ENCODE results near the gene MB. TPM values are rescaled to one million over a fixed set of nuclear protein-coding genes. Genes with fewer than 3 reads are reported as not detected.

The MB gene
- total RNA-seq, 4 donors from 2014 or later, result 7,153 to 19,373 (median 11,028) TPM

- Histone ChIP-seq H3K27me3 (no peaks in the 10 kb centered on the region), H3K27ac (peak overlapping the region; percentile 90 to 99 (median 96)), H3K36me3 (no peaks in the 10 kb centered on the region), H3K9me3 (no peaks in the 10 kb centered on the region), H3K4me3 (no peak overlapping the region), H3K4me1 (peaks cover 57 to 64% of the 10 kb centered on the region in 2 donors)
- TF ChIP-seq POLR2A (IDR thresholded peaks at IDR 0.05) (no peak), CTCF (IDR thresholded peaks at IDR 0.05 in 4 of 5, conservative IDR thresholded peaks at IDR 0.05 in 1 of 5) (no peak)
- peak in 1 of 2 donors; percentile 13 for ATAC-seq
- DNase-seq, result peak in 1 of 2 donors; percentile 79
- intact Hi-C loops (cut with DNase I; ENCODE audit: low total_unique reads), result no loop called here
- in situ Hi-C loops (cut with MboI; ENCODE audit: low sequenced_read_pairs in 4 of 4), result loop anchor here in 2 of 4 donors (25.0 kb wide), 1 partner anchor 261 kb away; no protein-coding TSS in a partner anchor
Measured at GRCh38 chr22:35597692-35598395, 19.3 kb downstream of the MB start.

- Histone ChIP-seq H3K27me3 (no peaks in the 10 kb centered on the region), H3K4me1 (peaks cover 66 to 69% of the 10 kb centered on the region in 2 donors), H3K9me3 (no peaks in the 10 kb centered on the region), H3K4me3 (no peak overlapping the region), H3K36me3 (no peaks in the 10 kb centered on the region), H3K27ac (peak overlapping the region; percentile 90 to 99 (median 96))
- peak; percentile 67 to 77 for ATAC-seq
- intact Hi-C loops (cut with DNase I; ENCODE audit: low total_unique reads) (no loop called here), in situ Hi-C loops (cut with MboI; ENCODE audit: low sequenced_read_pairs in 4 of 4) (loop anchor here in 2 of 4 donors (25.0 kb wide), 1 partner anchor 260 kb away; no protein-coding TSS in a partner anchor)
- peak; percentile 70 to 92 for DNase-seq
- TF ChIP-seq CTCF (IDR thresholded peaks at IDR 0.05 in 4 of 5, conservative IDR thresholded peaks at IDR 0.05 in 1 of 5) (no peak), POLR2A (IDR thresholded peaks at IDR 0.05) (no peak)
Measured at GRCh38 chr22:35596821-35597220, 20.3 kb downstream of the MB start.

GRCh38 chr22:35594686-35595085 is 22.4 kb downstream of the MB start:
- no peak overlapping the region for H3K4me3 ChIP-seq
- H3K36me3 ChIP-seq, result no peaks in the 10 kb centered on the region
- DNase-seq (no peak), ATAC-seq (no peak)
- H3K27me3 ChIP-seq, result no peaks in the 10 kb centered on the region
- H3K27ac ChIP-seq, result peak overlapping the region; percentile 90 to 99 (median 96)
- intact Hi-C loops (cut with DNase I; ENCODE audit: low total_unique reads) (no loop called here), in situ Hi-C loops (cut with MboI; ENCODE audit: low sequenced_read_pairs in 4 of 4) (loop anchor here in 2 of 4 donors (25.0 kb wide), 1 partner anchor 257 kb away; no protein-coding TSS in a partner anchor)
- H3K9me3 ChIP-seq, result no peaks in the 10 kb centered on the region
- H3K4me1 ChIP-seq, result peaks cover 76 to 82% of the 10 kb centered on the region in 2 donors
- TF ChIP-seq CTCF (IDR thresholded peaks at IDR 0.05 in 4 of 5, conservative IDR thresholded peaks at IDR 0.05 in 1 of 5) (no peak), POLR2A (IDR thresholded peaks at IDR 0.05) (peak in 1 of 2 donors; percentile 6)

- DNase-seq, result peak in 1 of 2 donors; percentile 15
- TF ChIP-seq CTCF (IDR thresholded peaks at IDR 0.05 in 4 of 5, conservative IDR thresholded peaks at IDR 0.05 in 1 of 5) (no peak), POLR2A (IDR thresholded peaks at IDR 0.05) (no peak)
- intact Hi-C loops (cut with DNase I; ENCODE audit: low total_unique reads), result no loop called here
- in situ Hi-C loops (cut with MboI; ENCODE audit: low sequenced_read_pairs in 4 of 4), result loop anchor here in 2 of 4 donors (25.0 kb wide), 1 partner anchor 257 kb away; no protein-coding TSS in a partner anchor
- Histone ChIP-seq H3K4me3 (no peak overlapping the region), H3K9me3 (no peaks in the 10 kb centered on the region), H3K27ac (peak overlapping the region; percentile 90 to 99 (median 96)), H3K36me3 (no peaks in the 10 kb centered on the region), H3K4me1 (peaks cover 73 to 80% of the 10 kb centered on the region in 2 donors), H3K27me3 (no peaks in the 10 kb centered on the region)
- no peak for ATAC-seq
Measured at GRCh38 chr22:35593891-35594470, 23.1 kb downstream of the MB start.
